ENCODE measurements around the gene OR2M5. TPM values are rescaled to one million over a fixed set of nuclear protein-coding genes. Genes with fewer than 3 reads are reported as not detected.

The OR2M5 gene
- total and polyA plus RNA-seq, 2 of the 8 experiments (the other 6 are each of a cell fraction or from before 2014, with no cell fraction given): not detected

GRCh38 chr1:248140846-248141245 is 4.1 kb upstream of the OR2M5 start:
- Histone ChIP-seq H4K8ac (ENCODE audit: extremely low read depth, insufficient read depth, low read length) (no peak overlapping the region), H3K9me3 (ENCODE audit: insufficient read depth in 2 of 2, low read depth in 1 of 2, low read length in 1 of 2) (peaks cover 50% of the 10 kb centered on the region in 2 experiments), H2AK5ac (ENCODE audit: low read depth, low read length) (no peak overlapping the region), H3K4me2 (ENCODE audit: insufficient read depth in 1 of 2, low read depth in 2 of 2, low read length in 2 of 2) (no peak overlapping the region), H2BK5ac (ENCODE audit: low read depth, low read length) (no peak overlapping the region), H3K14ac (ENCODE audit: insufficient read length) (no peak overlapping the region), H3K23ac (ENCODE audit: insufficient read length) (no peak overlapping the region), H2BK15ac (ENCODE audit: low read length) (no peak overlapping the region), H3K27ac (ENCODE audit: low read depth, low read length) (no peak overlapping the region), H2AFZ (ENCODE audit: low read length) (no peak overlapping the region), H4K5ac (ENCODE audit: insufficient read length, low read depth, low read length) (no peak overlapping the region), H2BK20ac (ENCODE audit: low read length) (no peak overlapping the region), H3K4me3 (ENCODE audit: extremely low read depth in 1 of 4, insufficient read depth in 2 of 4, low read depth in 3 of 4, low read length in 4 of 4) (no peak overlapping the region), H2BK120ac (replicated peaks; ENCODE audit: low read depth, low read length) (no peak overlapping the region), H3K23me2 (ENCODE audit: low read depth, low read length) (no peaks in the 10 kb centered on the region), H3K4ac (replicated peaks; ENCODE audit: insufficient read length, low read depth, low read length) (no peak overlapping the region), H3K4me1 (replicated peaks in 1 of 4; ENCODE audit: control insufficient read depth in 3 of 4, insufficient read depth in 4 of 4, low read length in 3 of 4) (no peaks in the 10 kb centered on the region), H3K36me3 (ENCODE audit: control insufficient read depth in 2 of 4, insufficient read depth in 4 of 4, low read length in 3 of 4) (no peaks in the 10 kb centered on the region), H2BK12ac (ENCODE audit: low read depth, low read length) (no peak overlapping the region), H3K79me1 (ENCODE audit: low read depth, low read length) (no peaks in the 10 kb centered on the region), H3K79me2 (ENCODE audit: control insufficient read depth in 1 of 2, insufficient read depth in 2 of 2, low read length in 2 of 2) (no peaks in the 10 kb centered on the region), H3K9ac (replicated peaks in 1 of 4; ENCODE audit: extremely low read depth in 1 of 4, low read depth in 3 of 4, low read length in 3 of 4) (no peak overlapping the region), H3K18ac (ENCODE audit: extremely low read depth, low read length) (no peak overlapping the region), H4K20me1 (replicated peaks in 1 of 2; ENCODE audit: control insufficient read depth in 1 of 2, insufficient read depth in 2 of 2, low read length in 2 of 2) (no peaks in the 10 kb centered on the region), H4K91ac (replicated peaks; ENCODE audit: insufficient read length, low read length) (no peak overlapping the region), H3K27me3 (replicated peaks in 1 of 4; ENCODE audit: control insufficient read depth in 3 of 4, extremely low read depth in 1 of 4, insufficient read depth in 3 of 4, low read length in 3 of 4) (no peaks in the 10 kb centered on the region), H3K56ac (replicated peaks; ENCODE audit: insufficient read length, low read depth, low read length) (no peak overlapping the region)
- WGBS, 2 experiments (ENCODE audit: extremely low coverage in 1 of 2, insufficient coverage in 1 of 2, insufficient read length in 1 of 2, insufficient replicate concordance in 2 of 2, low coverage in 1 of 2, low lambda C conversion rate in 2 of 2, missing lambda C conversion rate in 1 of 2): 67% methylated on average over 1 of the region's 1 CpG; no CpG with 5 or more reads in 1 of the 2 experiments
- no peak for DNase-seq (ENCODE audit: low read depth in 1 of 2, low spot score in 2 of 2)
- CTCF ChIA-PET (ENCODE audit: partially characterized antibody): no interaction called here
- no peak for FAIRE-seq
- POLR2A ChIA-PET (ENCODE audit: partially characterized antibody): no interaction called here
- TF ChIP-seq EZH2 (IDR thresholded peaks at IDR 0.05; ENCODE audit: low read depth, low read length, severe bottlenecking) (no peak), HDAC6 (IDR thresholded peaks at IDR 0.05; ENCODE audit: low read depth, low read length) (no peak), TEAD4 (IDR thresholded peaks at IDR 0.05; ENCODE audit: low read depth, low read length) (no peak), CHD1 (IDR thresholded peaks at IDR 0.05; ENCODE audit: low read depth, low read length) (no peak), E2F6 (IDR thresholded peaks at IDR 0.05) (no peak), CBX8 (IDR thresholded peaks at IDR 0.05; ENCODE audit: borderline replicate concordance, low read depth, low read length) (no peak), MAFK (IDR thresholded peaks at IDR 0.05; ENCODE audit: low read depth, low read length) (no peak), ZNF274 (IDR thresholded peaks at IDR 0.05; ENCODE audit: borderline replicate concordance, extremely low read depth, low read length) (no peak), TAF7 (optimal IDR thresholded peaks at IDR 0.05; ENCODE audit: borderline replicate concordance, low read depth, low read length) (no peak), TAF1 (IDR thresholded peaks at IDR 0.05; ENCODE audit: low read depth, low read length) (no peak), POLR2AphosphoS5 (IDR thresholded peaks at IDR 0.05; ENCODE audit: low read depth, low read length) (no peak), BCL11A (IDR thresholded peaks at IDR 0.05; ENCODE audit: low read depth in 2 of 2, low read length in 2 of 2) (no peak), EGR1 (IDR thresholded peaks at IDR 0.05; ENCODE audit: borderline replicate concordance, low read depth, low read length) (no peak), BRCA1 (IDR thresholded peaks at IDR 0.05; ENCODE audit: low read depth, low read length) (no peak), ATF3 (IDR thresholded peaks at IDR 0.05; ENCODE audit: insufficient read depth, low read depth, low read length) (no peak)
